ENCODE data around the gene TMEM214. TPM values are rescaled to one million over a fixed set of nuclear protein-coding genes. Genes with fewer than 3 reads are reported as not detected.

The TMEM214 gene
- total RNA-seq, 1 experiment from 2014 or later = 55.3 TPM

DNA sequence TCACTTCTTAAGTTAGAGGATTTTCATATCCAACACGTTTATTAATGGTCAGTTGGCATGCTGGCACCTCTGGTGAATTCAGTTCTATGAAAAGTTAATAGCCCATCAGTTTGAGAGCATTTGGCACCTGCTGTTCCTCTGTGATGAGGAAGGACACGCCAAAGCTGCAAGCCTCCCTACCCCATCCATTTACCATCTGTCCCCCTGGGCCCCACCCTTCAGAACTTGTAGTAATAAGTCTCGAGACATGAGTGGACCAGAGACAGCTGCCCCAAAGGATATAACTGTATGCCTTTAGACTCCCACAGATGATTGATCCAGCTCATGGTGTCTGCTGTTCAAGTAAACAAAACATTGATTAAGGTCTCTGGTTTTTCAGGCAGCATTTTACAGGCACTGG is 32.4 kb downstream of the TMEM214 start:
- H3K23ac ChIP-seq (ENCODE audit: insufficient read length, low read depth, low read length) = no peak overlapping the region
- no peaks in the 10 kb centered on the region for H3K4me1 ChIP-seq (ENCODE audit: insufficient read depth, low read length)
- Mint-ChIP-seq H3K27ac (no peak overlapping the region), H3K4me3 (no peak overlapping the region), H3K36me3 (ENCODE audit: insufficient read depth in 1 of 3, low read depth in 3 of 3) (peaks cover 17 to 66% (median 64%) of the 10 kb centered on the region in 3 experiments; a peak in 6 of 7 replicates), H3K4me1 (no peaks in the 10 kb centered on the region), H3K27me3 (ENCODE audit: low read depth) (no peaks in the 10 kb centered on the region; the same call in 1 of the 2 replicates), H3K9me3 (no peaks in the 10 kb centered on the region; a peak in 1 of 5 replicates)
- H3K9ac ChIP-seq (ENCODE audit: extremely low read depth, insufficient read length, low read length) = no peak overlapping the region
- no peak overlapping the region for H3K18ac ChIP-seq (ENCODE audit: insufficient read length, low read depth, low read length)
- peaks cover 2% of the 10 kb centered on the region for H3K79me1 ChIP-seq (ENCODE audit: insufficient read depth, low read depth, low read length, poor library complexity, severe bottlenecking)
- no peak overlapping the region for H4K91ac ChIP-seq (ENCODE audit: insufficient read length, low read depth, low read length)
- H2AFZ ChIP-seq (ENCODE audit: low read length) = no peak overlapping the region
- no peaks in the 10 kb centered on the region for H3K27me3 ChIP-seq (ENCODE audit: insufficient read depth, low read length)
- no peak for TF ChIP-seq CTCF (conservative IDR thresholded peaks at IDR 0.05)
- H2BK20ac ChIP-seq (ENCODE audit: low read depth, low read length, poor library complexity, severe bottlenecking) = no peak overlapping the region
- no peak overlapping the region for H3K4ac ChIP-seq (ENCODE audit: low read depth, low read length)
- no peak overlapping the region for H3T11ph ChIP-seq (ENCODE audit: low read length)
- no peak overlapping the region for H2BK12ac ChIP-seq (ENCODE audit: insufficient read length, low read depth, low read length)
- no peak overlapping the region for H4K5ac ChIP-seq (ENCODE audit: insufficient read length, low read depth, low read length)
- H4K8ac ChIP-seq (replicated peaks; ENCODE audit: insufficient read length, low read depth, low read length) = no peak overlapping the region
- no peak overlapping the region for H3K14ac ChIP-seq (ENCODE audit: insufficient read depth, low read length)
- no peaks in the 10 kb centered on the region for H3K23me2 ChIP-seq (ENCODE audit: insufficient read length, low read depth, low read length, poor library complexity, severe bottlenecking)
- no peak overlapping the region for H3K27ac ChIP-seq (ENCODE audit: insufficient read length, low read depth, low read length)
- H2BK15ac ChIP-seq (ENCODE audit: low read depth, low read length) = no peak overlapping the region
- no peaks in the 10 kb centered on the region for H3K79me2 ChIP-seq (ENCODE audit: insufficient read depth, low read length)
- H2BK5ac ChIP-seq (ENCODE audit: insufficient read length, low read length) = no peak overlapping the region
- H2AK5ac ChIP-seq (ENCODE audit: insufficient read length, low read length) = no peak overlapping the region
- WGBS (ENCODE audit: extremely low coverage, insufficient read length, low lambda C conversion rate) = no CpG with 5 or more reads among the region's 3 CpGs
- no peak overlapping the region for H3K56ac ChIP-seq (ENCODE audit: insufficient read length, low read depth, low read length)
- no peaks in the 10 kb centered on the region for H3K9me3 ChIP-seq (ENCODE audit: control insufficient read depth, low read depth, low read length)
- no peaks in the 10 kb centered on the region for H4K20me1 ChIP-seq (ENCODE audit: control insufficient read depth, insufficient read depth, insufficient read length)
- no peak overlapping the region for H3K4me2 ChIP-seq (ENCODE audit: insufficient read depth, insufficient read length, low read length)
- H2BK120ac ChIP-seq (ENCODE audit: low read depth, low read length, poor library complexity, severe bottlenecking) = no peak overlapping the region
- DNase-seq = no peak
